Heart right ventricle (tissue), 16 donors: ENCODE measurements around the gene GPS1. TPM values are rescaled to one million over a fixed set of nuclear protein-coding genes. Genes with fewer than 3 reads are reported as not detected.
A peak's percentile ranks its signal among the peaks of the same experiment; 100 is the strongest.

ENCODE experiments used
- ATAC-seq, 8 donors: fragments of 200-7000 bp; cut with Tn5 transposase; one replicate each; pipeline ENCODE4 v1.9.1; 2020; ENCODE audit warnings: mild to moderate bottlenecking in 8 of 8, moderate library complexity in 8 of 8, moderate number of reproducible peaks in 1 of 8
- DNase-seq, 2 donors: peaks; one replicate each; pipeline ENCODE4 v3.0.0-alpha.2; 2020
- H3K27ac ChIP-seq, 10 donors: fragments of 200-600 bp; sonication (generic) in 2 of 10; one replicate each; pipeline versions ENCODE4 v1.5.0 to v1.8.0; 2020 to 2022; ENCODE audit warnings: mild to moderate bottlenecking in 3 of 10
- H3K27me3 ChIP-seq, 7 donors: fragments of 200-600 bp; one replicate each; pipeline ENCODE4 v1.8.0; 2021 to 2022; ENCODE audit warnings: mild to moderate bottlenecking in 2 of 7
- H3K36me3 ChIP-seq, 9 donors: fragments of 200-600 bp; sonication (generic) in 1 of 9; one replicate each; pipeline versions ENCODE4 v1.5.0 to v1.8.0; 2020 to 2022; ENCODE audit warnings: mild to moderate bottlenecking in 2 of 9
- H3K4me1 ChIP-seq, 9 donors: fragments of 200-600 bp; sonication (generic) in 1 of 9; one replicate each; pipeline versions ENCODE4 v1.5.0 to v1.8.0; 2020 to 2022; ENCODE audit warnings: mild to moderate bottlenecking in 4 of 9
- H3K4me3 ChIP-seq, 10 donors: fragments of 200-600 bp; sonication (generic) in 2 of 10; one replicate each; pipeline versions ENCODE4 v1.5.0 to v1.8.0; 2020 to 2022; ENCODE audit warnings: mild to moderate bottlenecking in 7 of 10, moderate library complexity in 2 of 10
- H3K9me3 ChIP-seq, 11 donors: fragments of 200-600 bp in 10 of 11; sonication (generic) in 2 of 11; one replicate each; pipeline versions ENCODE4 v1.5.0 to v1.8.0; 2013 to 2022; ENCODE audit warnings: mild to moderate bottlenecking in 2 of 11, control low read depth in 1 of 11, moderate library complexity in 1 of 11
- CTCF ChIP-seq, 9 donors: fragments of 200-600 bp; sonication (generic) in 2 of 9; IDR thresholded peaks; one replicate each; pipeline versions ENCODE4 v1.5.0 to v1.8.0; 2021 to 2022; ENCODE audit warnings: antibody characterized with exemption in 9 of 9, mild to moderate bottlenecking in 5 of 9, moderate library complexity in 1 of 9
- WGBS, 2 donors: extraction: QIAGEN DNeasy Blood & Tissue Kit; methylation state at CpG; one replicate each; pipeline ENCODE4 v1.1.7; 2013; ENCODE audit warnings: inconsistent platforms in 1 of 2; 5-methylcytosine and 5-hydroxymethylcytosine counted together
- intact Hi-C, 10 donors: fragments of 100-400 bp; cut with DNase I; formaldehyde crosslinking; loops; one replicate each; pipeline versions ENCODE4 v1.11.1 to v1.14.2; 2022
- polyA plus RNA-seq, 2 donors: library from polyadenylated mRNA; stranded (reverse); fragments of 200-250 nt; gene quantifications; one replicate each; pipeline ENCODE4 v1.2.3, GENCODE V29; 2013
- total RNA-seq, 10 donors: library from RNA; stranded (reverse); fragmentation: NEBNext Ultra II Directional in 3 of 10; extraction: Animal tissue kit (Norgen Biotek cat#: 25700) in 3 of 10; gene quantifications; one replicate each; pipeline versions ENCODE4 v1.2.1 to v1.2.4, GENCODE V29; 2021 to 2023
- donor health status: Arrhythmogenic right ventricular cardiomyopathy.
- donor health status: ischemic (EF 13 %, LVEDD 7.1; RV severe dilation, severe dysfunction).
- donor health status: healthy with polysubstance abuse.
- donor health status: DM: no; HTN: yes; CAD: no.
- donor health status: DM: no; HTN: no; CAD: no.
- donor health status: ischemic (EF 25% LVEDD 6.9; RV normal size, moderate dysfunction).
- donor health status: ischemic (EF 25% LVEDD 5.7; RV mildly dilated, moderate dysfunction).
- donor health status: healthy.
- donor health status: DM: yes; HTN: yes; CAD: no.
- donor health status: Ischemic cardiomyopathy.
- donor health status: ischemic (EF 35%, LVEDD 5.7; RV mildly dilated, moderate dysfunction).
- donor health status: nonischemic (EF 11% LVEDD 7.7; RV severe dilation, severe dysfunction).
- donor health status: DM: yes; HTN: yes; CAD: no.
- donor health status: PGD.
- donor health status: ischemic (EF 29% LVEDD 5.4; RV normal size, mild dysfunction).
- donor health status: nonischemic (EF 23%, LVEDD 6.1; RV moderate dilation, normal function).

Gene GPS1
- total and polyA plus RNA-seq, 12 donors = 68.9 to 183 (median 81.9) TPM

GRCh38 chr17:82050761-82051641, 697 bp upstream of the GPS1 start:
- peak in 2 of 8 donors; percentile 14 to 21 for ATAC-seq
- WGBS, 2 donors = 14 to 17% methylated on average over 59 to 79 of the region's 79 CpGs
- intact Hi-C loops = loop anchor here in 1 of 10 donors (5.0 kb wide), 1 partner anchor 46 kb away; the partner anchor contains the start of gene FASN
- no peak for DNase-seq
- peaks cover 12 to 39% (median 28%) of the 10 kb centered on the region in 9 donors for H3K4me1 ChIP-seq
- no peaks in the 10 kb centered on the region for H3K9me3 ChIP-seq
- no peaks in the 10 kb centered on the region for H3K27me3 ChIP-seq
- peak overlapping the region; percentile 73 to 97 (median 84) for H3K4me3 ChIP-seq
- no peak for TF ChIP-seq CTCF (IDR thresholded peaks at IDR 0.05)
- H3K27ac ChIP-seq = peak overlapping the region in 8 of 10 donors; percentile 12 to 85 (median 66)
- H3K36me3 ChIP-seq = peaks cover 3 to 66% (median 18%) of the 10 kb centered on the region in 9 donors

- Histone ChIP-seq H3K4me3 (peak overlapping the region; percentile 46 to 97 (median 83)), H3K4me1 (peaks cover 12 to 39% (median 28%) of the 10 kb centered on the region in 9 donors), H3K9me3 (no peaks in the 10 kb centered on the region), H3K36me3 (peaks cover 3 to 72% (median 25%) of the 10 kb centered on the region in 9 donors), H3K27me3 (no peaks in the 10 kb centered on the region), H3K27ac (peak overlapping the region in 6 of 10 donors; percentile 22 to 78 (median 64))
- DNase-seq (no peak), ATAC-seq (no peak)
- 23 to 27% methylated on average over 18 to 19 of the region's 19 CpGs for WGBS, 2 donors
- intact Hi-C loops = loop anchor here in 1 of 10 donors (5.0 kb wide), 1 partner anchor 45 kb away; the partner anchor contains the start of gene FASN
- no peak for TF ChIP-seq CTCF (IDR thresholded peaks at IDR 0.05)
Measured at GRCh38 chr17:82052638-82053059, 951 bp downstream of the GPS1 start.

- DNase-seq = no peak
- no peak for TF ChIP-seq CTCF (IDR thresholded peaks at IDR 0.05)
- Histone ChIP-seq H3K4me3 (peak overlapping the region in 7 of 10 donors; percentile 73 to 97 (median 86)), H3K4me1 (peaks cover 12 to 39% (median 28%) of the 10 kb centered on the region in 9 donors), H3K36me3 (peaks cover 3 to 72% (median 29%) of the 10 kb centered on the region in 9 donors), H3K9me3 (no peaks in the 10 kb centered on the region), H3K27me3 (no peaks in the 10 kb centered on the region), H3K27ac (no peak overlapping the region)
- WGBS, 2 donors = 90 to 92% methylated on average over 19 of the region's 19 CpGs
- ATAC-seq = no peak
- intact Hi-C loops = loop anchor here in 1 of 10 donors (5.0 kb wide), 1 partner anchor 44 kb away; the partner anchor contains the start of gene FASN
Measured at GRCh38 chr17:82053130-82053529, 1.4 kb downstream of the GPS1 start.

GRCh38 chr17:82053556-82054263, 2.0 kb downstream of the GPS1 start:
- no peak for DNase-seq
- peak overlapping the region in 2 of 10 donors; percentile 86 to 91 for H3K4me3 ChIP-seq
- peaks cover 3 to 72% (median 29%) of the 10 kb centered on the region in 9 donors for H3K36me3 ChIP-seq

More at GRCh38 chr17:82053556-82054263, 2.0 kb downstream of the GPS1 start:
- 93 to 94% methylated on average over 28 of the region's 28 CpGs for WGBS, 2 donors
- no peak for TF ChIP-seq CTCF (IDR thresholded peaks at IDR 0.05)
- no peaks in the 10 kb centered on the region for H3K27me3 ChIP-seq
- intact Hi-C loops = loop anchor here in 1 of 10 donors (5.0 kb wide), 1 partner anchor 44 kb away; the partner anchor contains the start of gene FASN
- no peaks in the 10 kb centered on the region for H3K9me3 ChIP-seq
- H3K4me1 ChIP-seq = peaks cover 12 to 39% (median 28%) of the 10 kb centered on the region in 9 donors
- no peak overlapping the region for H3K27ac ChIP-seq
- no peak for ATAC-seq
